ENCODE data around the gene HJURP. TPM values are rescaled to one million over a fixed set of nuclear protein-coding genes. Genes with fewer than 3 reads are reported as not detected.

The HJURP gene
- total RNA-seq, 6 donors from 2014 or later, result 0.98 to 3.2 (median 1.3) TPM; not detected in 1

DNA sequence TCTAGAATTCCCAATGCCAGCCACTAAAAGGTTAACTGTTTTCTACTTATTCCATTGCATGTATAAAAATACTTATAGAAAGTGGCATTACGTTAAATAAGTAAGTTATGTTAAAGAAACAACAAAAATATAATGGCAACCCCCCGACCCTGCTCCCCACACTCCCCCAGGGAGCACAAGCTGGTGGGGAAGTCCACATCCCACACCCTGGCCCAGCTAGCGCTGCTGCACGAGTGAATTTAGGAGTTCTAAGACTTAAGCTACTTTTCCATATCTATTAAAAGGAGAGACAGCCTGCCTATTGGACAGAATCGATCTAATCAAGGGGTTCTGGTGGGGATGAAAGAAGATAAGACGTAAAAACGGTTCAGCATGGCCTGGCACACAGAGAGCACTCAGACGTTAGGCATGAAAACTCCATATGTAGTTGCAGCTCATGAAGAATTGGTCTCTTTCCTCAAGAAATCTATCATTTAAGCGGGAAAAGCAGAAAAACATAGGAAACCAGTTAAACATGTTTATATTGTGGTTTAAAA lies 16.6 kb downstream of the HJURP start:
- no peak for ATAC-seq (ENCODE audit: low FRiP score in 2 of 2)
- no peaks in the 10 kb centered on the region for H3K36me3 ChIP-seq
- 91 to 94% methylated on average over 9 of the region's 9 CpGs for WGBS, 2 donors

DNA sequence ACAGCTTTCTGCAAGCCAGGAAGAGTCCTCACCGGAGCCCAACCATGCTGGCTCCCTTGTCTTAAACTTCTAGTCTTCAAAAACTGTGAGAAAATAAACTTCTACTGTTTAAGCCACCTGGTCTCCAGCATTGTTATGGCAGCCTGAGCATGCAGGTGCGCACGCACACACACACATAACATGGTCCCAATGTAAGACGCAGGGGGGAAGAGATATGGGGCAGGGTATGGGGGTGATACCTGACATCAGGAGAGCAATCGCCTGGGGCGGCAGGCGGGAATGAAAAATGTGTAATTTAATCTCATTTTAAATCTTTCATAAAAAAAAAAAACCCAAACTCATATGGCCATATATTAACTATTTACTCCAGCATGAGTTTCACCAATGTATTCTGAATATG lies 18.0 kb downstream of the HJURP start:
- no peak overlapping the region for H3K4me3 ChIP-seq
- ATAC-seq (ENCODE audit: low FRiP score in 2 of 2) (no peak), DNase-seq (no peak)
- TF ChIP-seq, protein P1, sequence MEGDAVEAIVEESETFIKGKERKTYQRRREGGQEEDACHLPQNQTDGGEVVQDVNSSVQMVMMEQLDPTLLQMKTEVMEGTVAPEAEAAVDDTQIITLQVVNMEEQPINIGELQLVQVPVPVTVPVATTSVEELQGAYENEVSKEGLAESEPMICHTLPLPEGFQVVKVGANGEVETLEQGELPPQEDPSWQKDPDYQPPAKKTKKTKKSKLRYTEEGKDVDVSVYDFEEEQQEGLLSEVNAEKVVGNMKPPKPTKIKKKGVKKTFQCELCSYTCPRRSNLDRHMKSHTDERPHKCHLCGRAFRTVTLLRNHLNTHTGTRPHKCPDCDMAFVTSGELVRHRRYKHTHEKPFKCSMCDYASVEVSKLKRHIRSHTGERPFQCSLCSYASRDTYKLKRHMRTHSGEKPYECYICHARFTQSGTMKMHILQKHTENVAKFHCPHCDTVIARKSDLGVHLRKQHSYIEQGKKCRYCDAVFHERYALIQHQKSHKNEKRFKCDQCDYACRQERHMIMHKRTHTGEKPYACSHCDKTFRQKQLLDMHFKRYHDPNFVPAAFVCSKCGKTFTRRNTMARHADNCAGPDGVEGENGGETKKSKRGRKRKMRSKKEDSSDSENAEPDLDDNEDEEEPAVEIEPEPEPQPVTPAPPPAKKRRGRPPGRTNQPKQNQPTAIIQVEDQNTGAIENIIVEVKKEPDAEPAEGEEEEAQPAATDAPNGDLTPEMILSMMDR (IDR thresholded peaks at IDR 0.05), result no peak
- TF ChIP-seq POLR2A (IDR thresholded peaks at IDR 0.05) (no peak), EP300 (IDR thresholded peaks at IDR 0.05) (no peak), POLR2AphosphoS5 (IDR thresholded peaks at IDR 0.05) (no peak)
- H3K36me3 ChIP-seq, result no peaks in the 10 kb centered on the region
- no peak overlapping the region for H3K27ac ChIP-seq
- H3K4me1 ChIP-seq, result no peaks in the 10 kb centered on the region
- no peaks in the 10 kb centered on the region for H3K9me3 ChIP-seq
- no peaks in the 10 kb centered on the region for H3K27me3 ChIP-seq
- 96 to 100% methylated on average over 7 of the region's 7 CpGs for WGBS, 2 donors

More for the DNA sequence above, 16.6 kb downstream of the HJURP start:
- H3K4me1 ChIP-seq, result no peaks in the 10 kb centered on the region
- no peak overlapping the region for H3K27ac ChIP-seq
- DNase-seq, result no peak
- TF ChIP-seq, protein P1 (IDR thresholded peaks at IDR 0.05), result no peak
- no peak for TF ChIP-seq POLR2A (IDR thresholded peaks at IDR 0.05)
- no peak overlapping the region for H3K4me3 ChIP-seq
- no peaks in the 10 kb centered on the region for H3K27me3 ChIP-seq
- no peaks in the 10 kb centered on the region for H3K9me3 ChIP-seq

DNA sequence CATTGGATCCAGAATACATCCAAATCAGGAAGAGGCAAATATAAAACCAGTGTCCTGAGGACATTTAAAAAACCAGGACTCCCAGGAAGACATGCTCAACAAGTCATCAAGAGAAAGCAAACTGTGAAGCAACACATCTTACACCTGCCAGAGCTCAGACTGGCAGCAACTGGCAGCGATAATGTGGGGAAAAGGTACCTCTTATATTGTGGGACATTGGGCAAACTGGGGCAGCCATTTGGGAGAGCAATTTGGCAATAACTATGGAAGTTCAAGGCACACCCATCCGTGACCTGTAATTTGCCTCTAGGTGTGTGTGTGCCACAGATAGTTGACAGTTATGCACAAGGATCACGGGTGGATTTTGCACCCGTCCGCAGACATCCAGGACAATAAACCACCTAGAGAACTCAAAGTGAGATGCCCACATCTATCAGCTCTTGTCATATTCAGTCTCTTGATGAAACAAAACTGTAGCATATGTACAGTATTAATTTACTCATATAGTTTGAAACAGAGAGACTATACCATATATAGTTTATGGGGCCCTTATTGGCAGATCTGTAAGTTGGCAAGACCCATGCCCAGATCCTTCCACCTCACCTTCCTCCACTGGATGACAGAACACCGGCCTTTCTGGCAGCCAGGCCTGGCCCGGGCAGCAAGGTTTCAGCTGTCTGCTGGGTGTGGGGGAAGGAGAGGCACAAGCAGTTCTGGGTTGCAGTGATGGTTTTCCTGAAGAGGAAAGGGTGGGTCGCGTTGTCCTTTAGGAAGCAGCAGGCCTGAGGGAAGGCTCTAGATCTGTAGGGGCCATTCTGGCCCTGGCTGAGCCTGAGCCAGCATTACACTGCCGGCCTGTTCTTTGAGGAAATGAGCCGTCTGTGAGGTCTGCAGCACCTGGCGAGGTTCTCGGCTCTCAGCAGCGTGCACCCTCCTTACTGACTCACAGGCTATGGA lies 18.8 kb downstream of the HJURP start:
- Histone ChIP-seq H3K27ac (no peak overlapping the region), H3K36me3 (no peaks in the 10 kb centered on the region), H3K4me3 (no peak overlapping the region), H3K27me3 (no peaks in the 10 kb centered on the region), H3K4me1 (no peaks in the 10 kb centered on the region), H3K9me3 (no peaks in the 10 kb centered on the region)
- DNase-seq, result no peak
- no peak for TF ChIP-seq POLR2AphosphoS5 (IDR thresholded peaks at IDR 0.05)
- TF ChIP-seq, protein P1 (IDR thresholded peaks at IDR 0.05), result no peak
- ATAC-seq (ENCODE audit: low FRiP score in 2 of 2), result no peak
- 92 to 98% methylated on average over 13 to 14 of the region's 14 CpGs for WGBS, 2 donors

DNA sequence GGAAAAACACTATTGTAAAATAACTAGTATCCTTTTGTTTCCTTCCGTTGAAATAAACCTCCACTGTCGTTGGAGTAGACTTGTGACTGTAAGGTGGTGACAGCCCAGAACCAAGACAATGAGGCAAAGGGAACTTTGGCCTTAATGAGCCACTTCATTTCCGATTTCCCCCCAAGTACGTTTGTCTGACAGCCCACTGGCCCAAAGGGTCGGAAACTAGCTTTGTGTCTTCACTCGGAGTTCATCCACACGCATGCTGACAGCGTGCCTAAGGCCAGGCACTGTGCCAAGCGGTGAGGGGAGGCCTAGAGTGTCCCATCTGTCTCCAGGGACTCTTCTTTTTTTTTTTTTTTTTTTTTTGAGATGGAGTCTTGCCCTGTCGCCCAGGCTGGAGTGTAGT lies 21.0 kb downstream of the HJURP start:
- 72 to 77% methylated on average over 10 of the region's 10 CpGs for WGBS, 2 donors
- Histone ChIP-seq H3K36me3 (no peaks in the 10 kb centered on the region), H3K9me3 (no peaks in the 10 kb centered on the region), H3K27ac (no peak overlapping the region), H3K4me3 (no peak overlapping the region), H3K27me3 (no peaks in the 10 kb centered on the region), H3K4me1 (no peaks in the 10 kb centered on the region)
- no peak for ATAC-seq (ENCODE audit: low FRiP score in 2 of 2)
- TF ChIP-seq POLR2A (IDR thresholded peaks at IDR 0.05) (no peak), EP300 (IDR thresholded peaks at IDR 0.05) (no peak), POLR2AphosphoS5 (IDR thresholded peaks at IDR 0.05) (no peak)
- TF ChIP-seq, protein P1 (IDR thresholded peaks at IDR 0.05), result no peak
- DNase-seq, result no peak

Data from upper lobe of left lung (tissue), 6 donors.